ENCODE results near the gene DDI2. TPM values are rescaled to one million over a fixed set of nuclear protein-coding genes. Genes with fewer than 3 reads are reported as not detected.

DDI2 gene
- total RNA-seq, 2 donors from 2014 or later = 28.6 to 38.7 TPM

GRCh38 chr1:15703562-15703961 lies 86.3 kb downstream of the DDI2 start:
- H3K27me3 ChIP-seq = no peaks in the 10 kb centered on the region
- H3K4me1 ChIP-seq = peaks cover 6% of the 10 kb centered on the region
- H3K27ac ChIP-seq = peak overlapping the region; percentile 81
- H3K9ac ChIP-seq (ENCODE audit: low read depth in 2 of 2, low read length in 2 of 2) = peak overlapping the region in 1 of 2 donors; percentile 30
- no peak overlapping the region for H3K4me3 ChIP-seq
- no peaks in the 10 kb centered on the region for H3K9me3 ChIP-seq
- no peak for TF ChIP-seq CTCF (IDR thresholded peaks at IDR 0.05)
- no peaks in the 10 kb centered on the region for H3K36me3 ChIP-seq
- DNase-seq = peak; percentile 57
- intact Hi-C loops (cut with DNase I) = no loop called here

- no peak for TF ChIP-seq CTCF (IDR thresholded peaks at IDR 0.05)
- no peaks in the 10 kb centered on the region for H3K27me3 ChIP-seq
- H3K4me3 ChIP-seq = no peak overlapping the region
- H3K9ac ChIP-seq (ENCODE audit: low read depth in 2 of 2, low read length in 2 of 2) = no peak overlapping the region
- peaks cover 6% of the 10 kb centered on the region for H3K4me1 ChIP-seq
- H3K36me3 ChIP-seq = no peaks in the 10 kb centered on the region
- H3K9me3 ChIP-seq = no peaks in the 10 kb centered on the region
- intact Hi-C loops (cut with DNase I) = no loop called here
- no peak for DNase-seq
- no peak overlapping the region for H3K27ac ChIP-seq
Observed at GRCh38 chr1:15704526-15705183, 87.4 kb downstream of the DDI2 start.

GRCh38 chr1:15705184-15705566 lies 87.9 kb downstream of the DDI2 start:
- no peaks in the 10 kb centered on the region for H3K27me3 ChIP-seq
- no peak for DNase-seq
- H3K36me3 ChIP-seq = no peaks in the 10 kb centered on the region
- intact Hi-C loops (cut with DNase I) = no loop called here
- no peak overlapping the region for H3K9ac ChIP-seq (ENCODE audit: low read depth in 2 of 2, low read length in 2 of 2)
- TF ChIP-seq CTCF (IDR thresholded peaks at IDR 0.05) = no peak
- H3K4me3 ChIP-seq = no peak overlapping the region
- H3K27ac ChIP-seq = no peak overlapping the region
- peaks cover 6% of the 10 kb centered on the region for H3K4me1 ChIP-seq
- H3K9me3 ChIP-seq = no peaks in the 10 kb centered on the region

- Histone ChIP-seq H3K36me3 (no peaks in the 10 kb centered on the region), H3K4me1 (peaks cover 6% of the 10 kb centered on the region), H3K9ac (ENCODE audit: low read depth in 2 of 2, low read length in 2 of 2) (no peak overlapping the region), H3K9me3 (no peaks in the 10 kb centered on the region), H3K4me3 (no peak overlapping the region), H3K27ac (no peak overlapping the region), H3K27me3 (no peaks in the 10 kb centered on the region)
- intact Hi-C loops (cut with DNase I) = no loop called here
- no peak for TF ChIP-seq CTCF (IDR thresholded peaks at IDR 0.05)
- no peak for DNase-seq
Observed at GRCh38 chr1:15706751-15707150, 89.5 kb downstream of the DDI2 start.

- H3K27ac ChIP-seq = no peak overlapping the region
- H3K27me3 ChIP-seq = no peaks in the 10 kb centered on the region
- no peak for TF ChIP-seq CTCF (IDR thresholded peaks at IDR 0.05)
- DNase-seq = no peak
- H3K9me3 ChIP-seq = no peaks in the 10 kb centered on the region
- intact Hi-C loops (cut with DNase I) = no loop called here
- no peak overlapping the region for H3K9ac ChIP-seq (ENCODE audit: low read depth in 2 of 2, low read length in 2 of 2)
- peaks cover 6% of the 10 kb centered on the region for H3K4me1 ChIP-seq
- no peak overlapping the region for H3K4me3 ChIP-seq
- no peaks in the 10 kb centered on the region for H3K36me3 ChIP-seq
Observed at GRCh38 chr1:15707239-15707925, 90.1 kb downstream of the DDI2 start.
